Measurements from ENCODE around the gene GOLGA6L6. TPM values are rescaled to one million over a fixed set of nuclear protein-coding genes. Genes with fewer than 3 reads are reported as not detected.
"Not testable (repeated sequence)": the region's sequence is repeated elsewhere in the genome, so short reads cannot be mapped to it uniquely, and the experiment has no call there.

The GOLGA6L6 gene
- not detected for total RNA-seq (2013)
- polyA plus RNA-seq (not detected), polyA minus RNA-seq (not detected in 2 replicates), total RNA-seq (0 to 0.30 (median 0) reads per million in 11 experiments)

GRCh38 chr15:20541700-20542099 lies at the start of gene GOLGA6L6:
GOLGA6L6 (minus strand) TSS chr15:20541800; CDS start chr15:20541709, 91 bp downstream.
- H3K36me3 Mint-ChIP-seq; H3K27me3 ChIP-seq (ENCODE audit: control insufficient read depth in 2 of 2, insufficient read depth in 2 of 2, low read length in 2 of 2); H3K9me3 ChIP-seq (replicated peaks in 1 of 2; ENCODE audit: control insufficient read depth in 1 of 2, insufficient read depth in 1 of 2, low read length in 2 of 2); H2AFZ ChIP-seq (ENCODE audit: insufficient read depth, low read depth, low read length, poor library complexity, severe bottlenecking); H3K9me3 Mint-ChIP-seq; H3K4me1 ChIP-seq (ENCODE audit: control insufficient read depth in 1 of 2, insufficient read depth in 2 of 2, low read length in 2 of 2); H3K4me2 ChIP-seq (replicated peaks; ENCODE audit: extremely low read depth, low read length, poor library complexity, severe bottlenecking); intact Hi-C loops (cut with micrococcal nuclease); H3K27me3 Mint-ChIP-seq (ENCODE audit: low read depth in 3 of 3); H3K27ac ChIP-seq (ENCODE audit: low read depth in 1 of 2, low read length in 2 of 2); DNase-seq; H3K4me3 Mint-ChIP-seq; H3K4me1 Mint-ChIP-seq; H3K9ac ChIP-seq (ENCODE audit: insufficient read depth, low read length, poor library complexity, severe bottlenecking); H3K79me2 ChIP-seq (ENCODE audit: insufficient read depth, low read length); H3K27ac Mint-ChIP-seq; H3K36me3 ChIP-seq (replicated peaks in 1 of 2; ENCODE audit: control insufficient read depth in 1 of 2, insufficient read depth in 2 of 2, low read length in 2 of 2); H4K20me1 ChIP-seq (ENCODE audit: insufficient read depth, low read length); H3K4me3 ChIP-seq (replicated peaks in 1 of 3; ENCODE audit: low read depth in 2 of 3, low read length in 3 of 3): not testable (repeated sequence)
- no CpG with 5 or more reads among the region's 7 CpGs for WGBS (ENCODE audit: insufficient coverage)

GRCh38 chr15:20590069-20590468 lies 48.5 kb upstream of the GOLGA6L6 start:
- H3K9me3 ChIP-seq (replicated peaks in 1 of 2; ENCODE audit: control insufficient read depth in 1 of 2, insufficient read depth in 1 of 2, low read length in 2 of 2); H3K4me3 ChIP-seq (replicated peaks in 1 of 3; ENCODE audit: low read depth in 2 of 3, low read length in 3 of 3); H3K4me3 Mint-ChIP-seq; H3K27me3 Mint-ChIP-seq (ENCODE audit: low read depth in 3 of 3); H2AFZ ChIP-seq (ENCODE audit: insufficient read depth, low read depth, low read length, poor library complexity, severe bottlenecking); DNase-seq; H3K27me3 ChIP-seq (ENCODE audit: control insufficient read depth in 2 of 2, insufficient read depth in 2 of 2, low read length in 2 of 2); H3K27ac ChIP-seq (ENCODE audit: low read depth in 1 of 2, low read length in 2 of 2); H3K4me1 Mint-ChIP-seq; H3K4me2 ChIP-seq (replicated peaks; ENCODE audit: extremely low read depth, low read length, poor library complexity, severe bottlenecking); H3K9ac ChIP-seq (ENCODE audit: insufficient read depth, low read length, poor library complexity, severe bottlenecking); H3K36me3 Mint-ChIP-seq; H3K36me3 ChIP-seq (replicated peaks in 1 of 2; ENCODE audit: control insufficient read depth in 1 of 2, insufficient read depth in 2 of 2, low read length in 2 of 2); H4K20me1 ChIP-seq (ENCODE audit: insufficient read depth, low read length); intact Hi-C loops (cut with micrococcal nuclease); H3K9me3 Mint-ChIP-seq; H3K27ac Mint-ChIP-seq; H3K79me2 ChIP-seq (ENCODE audit: insufficient read depth, low read length); H3K4me1 ChIP-seq (ENCODE audit: control insufficient read depth in 1 of 2, insufficient read depth in 2 of 2, low read length in 2 of 2): not testable (repeated sequence)
- WGBS (ENCODE audit: insufficient coverage) = no CpG with 5 or more reads among the region's 2 CpGs

GRCh38 chr15:20586821-20587220 lies 45.2 kb upstream of the GOLGA6L6 start:
- not testable (repeated sequence) for H3K4me3 ChIP-seq (replicated peaks in 1 of 3; ENCODE audit: low read depth in 2 of 3, low read length in 3 of 3)
- no CpG with 5 or more reads among the region's 3 CpGs for WGBS (ENCODE audit: insufficient coverage)

GRCh38 chr15:20582726-20583115 lies 41.1 kb upstream of the GOLGA6L6 start:
- H3K4me3 ChIP-seq (replicated peaks in 1 of 3; ENCODE audit: low read depth in 2 of 3, low read length in 3 of 3); H3K9me3 Mint-ChIP-seq; H2AFZ ChIP-seq (ENCODE audit: insufficient read depth, low read depth, low read length, poor library complexity, severe bottlenecking); H3K27ac ChIP-seq (ENCODE audit: low read depth in 1 of 2, low read length in 2 of 2); H3K9me3 ChIP-seq (replicated peaks in 1 of 2; ENCODE audit: control insufficient read depth in 1 of 2, insufficient read depth in 1 of 2, low read length in 2 of 2); H3K27me3 ChIP-seq (ENCODE audit: control insufficient read depth in 2 of 2, insufficient read depth in 2 of 2, low read length in 2 of 2); H3K36me3 ChIP-seq (replicated peaks in 1 of 2; ENCODE audit: control insufficient read depth in 1 of 2, insufficient read depth in 2 of 2, low read length in 2 of 2); H3K27me3 Mint-ChIP-seq (ENCODE audit: low read depth in 3 of 3); H3K4me1 Mint-ChIP-seq; H3K4me1 ChIP-seq (ENCODE audit: control insufficient read depth in 1 of 2, insufficient read depth in 2 of 2, low read length in 2 of 2); H3K9ac ChIP-seq (ENCODE audit: insufficient read depth, low read length, poor library complexity, severe bottlenecking); intact Hi-C loops (cut with micrococcal nuclease); H3K4me3 Mint-ChIP-seq; H3K4me2 ChIP-seq (replicated peaks; ENCODE audit: extremely low read depth, low read length, poor library complexity, severe bottlenecking); H3K27ac Mint-ChIP-seq; DNase-seq; H3K79me2 ChIP-seq (ENCODE audit: insufficient read depth, low read length); H4K20me1 ChIP-seq (ENCODE audit: insufficient read depth, low read length); H3K36me3 Mint-ChIP-seq: not testable (repeated sequence)
- WGBS (ENCODE audit: insufficient coverage) = 80% methylated on average over 1 of the region's 18 CpGs

More at GRCh38 chr15:20586821-20587220, 45.2 kb upstream of the GOLGA6L6 start:
- H3K27me3 Mint-ChIP-seq (ENCODE audit: low read depth in 3 of 3); H3K36me3 Mint-ChIP-seq; H3K36me3 ChIP-seq (replicated peaks in 1 of 2; ENCODE audit: control insufficient read depth in 1 of 2, insufficient read depth in 2 of 2, low read length in 2 of 2); H3K4me3 Mint-ChIP-seq; H3K9me3 Mint-ChIP-seq; H4K20me1 ChIP-seq (ENCODE audit: insufficient read depth, low read length); H3K4me1 ChIP-seq (ENCODE audit: control insufficient read depth in 1 of 2, insufficient read depth in 2 of 2, low read length in 2 of 2); H3K27ac Mint-ChIP-seq; H3K9ac ChIP-seq (ENCODE audit: insufficient read depth, low read length, poor library complexity, severe bottlenecking); H3K79me2 ChIP-seq (ENCODE audit: insufficient read depth, low read length); H3K4me2 ChIP-seq (replicated peaks; ENCODE audit: extremely low read depth, low read length, poor library complexity, severe bottlenecking); intact Hi-C loops (cut with micrococcal nuclease); H3K27ac ChIP-seq (ENCODE audit: low read depth in 1 of 2, low read length in 2 of 2); H3K9me3 ChIP-seq (replicated peaks in 1 of 2; ENCODE audit: control insufficient read depth in 1 of 2, insufficient read depth in 1 of 2, low read length in 2 of 2); DNase-seq; H3K4me1 Mint-ChIP-seq; H2AFZ ChIP-seq (ENCODE audit: insufficient read depth, low read depth, low read length, poor library complexity, severe bottlenecking); H3K27me3 ChIP-seq (ENCODE audit: control insufficient read depth in 2 of 2, insufficient read depth in 2 of 2, low read length in 2 of 2): not testable (repeated sequence)
